HK-2 (cell line): ENCODE results near the gene NEUROG2.
"Not testable (repeated sequence)": the region's sequence is repeated elsewhere in the genome, so short reads cannot be mapped to it uniquely, and the experiment has no call there.

Experiments used
- DNase-seq: peaks from one replicate; pipeline ENCODE4 v3.0.0-alpha.2; 2018; ENCODE audit not compliant: unreplicated experiment

Gene NEUROG2

DNA sequence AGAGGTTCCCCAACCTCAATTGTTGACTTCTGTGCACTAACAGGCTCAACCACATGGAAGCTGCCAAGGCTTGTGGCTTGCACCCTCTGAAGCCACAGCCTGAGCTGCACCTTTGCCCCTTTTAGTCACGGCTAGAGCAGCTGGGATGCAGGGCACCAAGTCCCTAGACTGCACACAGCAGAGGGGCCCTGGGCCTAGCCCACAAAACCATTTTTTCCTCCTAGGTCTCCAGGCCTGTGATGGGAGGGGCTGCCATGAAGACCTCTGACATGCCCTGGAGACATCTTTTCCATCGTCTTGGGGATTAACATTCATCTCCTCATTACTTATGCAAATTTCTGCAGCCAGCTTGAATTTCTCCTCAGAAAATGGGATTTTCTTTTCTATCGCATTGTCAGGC is 25.2 kb downstream of the NEUROG2 start:
- not testable (repeated sequence) for DNase-seq

- DNase-seq: no peak
Measured at GRCh38 chr4:112485930-112486329, 30.1 kb downstream of the NEUROG2 start.

DNA sequence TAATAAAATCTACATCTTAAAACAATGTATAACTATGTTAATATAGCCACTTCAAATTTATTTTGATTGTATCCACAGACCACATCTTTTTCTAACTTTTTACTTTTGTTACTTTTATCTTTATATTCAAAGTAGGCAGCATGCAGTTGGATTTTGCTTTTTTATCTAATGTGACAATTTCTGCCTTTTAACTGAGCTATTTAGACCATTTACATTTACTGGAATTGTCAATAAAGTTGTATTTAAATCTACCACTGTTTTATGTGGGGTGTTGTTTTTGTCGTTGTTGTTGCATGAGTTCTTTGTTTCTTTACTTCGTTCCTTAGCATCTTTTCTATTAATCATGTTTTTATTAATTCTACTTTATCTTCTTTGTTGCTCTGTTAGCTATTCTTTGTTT is 42.0 kb downstream of the NEUROG2 start:
- DNase-seq: no peak

GRCh38 chr4:112472318-112472717 is 43.7 kb downstream of the NEUROG2 start:
- no peak for DNase-seq
